ENCODE data around the gene FAM78A. TPM values are rescaled to one million over a fixed set of nuclear protein-coding genes. Genes with fewer than 3 reads are reported as not detected.

FAM78A gene
- total and polyA plus RNA-seq, 2 of the 8 experiments (the other 6 are each of a cell fraction or from before 2014, with no cell fraction given): 3.1 TPM

DNA sequence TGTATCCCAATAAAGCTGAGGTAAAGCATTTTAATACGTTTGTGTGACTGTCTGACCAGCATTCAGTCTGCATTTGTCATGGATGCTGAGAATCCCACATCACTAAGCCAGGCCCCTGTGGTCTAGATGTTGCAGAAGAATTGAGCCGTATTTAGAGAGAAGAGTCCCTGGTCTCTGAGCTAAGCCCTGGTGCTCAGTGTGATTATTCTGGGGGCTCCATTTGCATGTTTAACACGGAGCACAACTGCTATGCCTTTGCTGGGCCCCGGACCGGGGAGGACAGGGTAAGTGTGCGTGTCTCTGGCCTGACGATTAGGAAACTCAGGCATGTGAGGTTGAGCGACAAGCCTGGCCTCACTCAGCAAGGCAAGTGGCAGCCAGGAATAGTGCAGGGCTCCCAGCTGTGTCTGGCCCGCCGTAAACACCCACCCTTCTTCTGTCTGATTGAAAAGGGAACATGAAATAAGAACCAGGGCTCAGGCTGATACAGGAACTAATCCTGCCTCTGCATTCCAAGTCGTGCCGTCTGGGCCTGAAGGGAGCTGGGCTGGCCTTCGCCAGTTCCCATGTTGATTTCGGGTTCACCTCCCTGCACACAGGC, 22.3 kb downstream of the FAM78A start:
- Histone ChIP-seq H2BK5ac (ENCODE audit: low read depth, low read length) (no peak overlapping the region), H2BK15ac (ENCODE audit: low read length) (0 out of 2 replicates have a peak overlapping the region, but pooled peaks have one; percentile 61), H3K4ac (replicated peaks; ENCODE audit: insufficient read length, low read depth, low read length) (no peak overlapping the region), H4K8ac (ENCODE audit: extremely low read depth, insufficient read depth, low read length) (peak overlapping the region; percentile 22; the same call in 1 of the 2 replicates), H3K9ac (replicated peaks in 1 of 4; ENCODE audit: extremely low read depth in 1 of 4, low read depth in 3 of 4, low read length in 3 of 4) (no peak overlapping the region), H3K4me2 (ENCODE audit: insufficient read depth in 1 of 2, low read depth in 2 of 2, low read length in 2 of 2) (no peak overlapping the region), H3K56ac (replicated peaks; ENCODE audit: insufficient read length, low read depth, low read length) (no peak overlapping the region), H4K91ac (replicated peaks; ENCODE audit: insufficient read length, low read length) (no peak overlapping the region), H4K20me1 (replicated peaks in 1 of 2; ENCODE audit: control insufficient read depth in 1 of 2, insufficient read depth in 2 of 2, low read length in 2 of 2) (no peaks in the 10 kb centered on the region), H2BK12ac (ENCODE audit: low read depth, low read length) (peak overlapping the region; percentile 4; the same call in 1 of the 2 replicates), H2AK5ac (ENCODE audit: low read depth, low read length) (no peak overlapping the region), H2BK20ac (ENCODE audit: low read length) (no peak overlapping the region), H3K36me3 (ENCODE audit: control insufficient read depth in 2 of 4, insufficient read depth in 4 of 4, low read length in 3 of 4) (no peaks in the 10 kb centered on the region), H3K4me3 (ENCODE audit: extremely low read depth in 1 of 4, insufficient read depth in 2 of 4, low read depth in 3 of 4, low read length in 4 of 4) (no peak overlapping the region), H3K4me1 (replicated peaks in 1 of 4; ENCODE audit: control insufficient read depth in 3 of 4, insufficient read depth in 4 of 4, low read length in 3 of 4) (peaks cover 0 to 9% (median 1%) of the 10 kb centered on the region in 4 experiments; a peak in 1 of 7 replicates), H3K9me3 (ENCODE audit: insufficient read depth in 2 of 2, low read depth in 1 of 2, low read length in 1 of 2) (no peaks in the 10 kb centered on the region), H3K14ac (ENCODE audit: insufficient read length) (no peak overlapping the region), H3K79me1 (ENCODE audit: low read depth, low read length) (no peaks in the 10 kb centered on the region), H4K5ac (ENCODE audit: insufficient read length, low read depth, low read length) (no peak overlapping the region), H3K18ac (ENCODE audit: extremely low read depth, low read length) (no peak overlapping the region), H2AFZ (ENCODE audit: low read length) (peak overlapping the region; percentile 52; the same call in 1 of the 2 replicates), H3K23me2 (ENCODE audit: low read depth, low read length) (no peaks in the 10 kb centered on the region), H3K79me2 (ENCODE audit: control insufficient read depth in 1 of 2, insufficient read depth in 2 of 2, low read length in 2 of 2) (no peaks in the 10 kb centered on the region), H3K27me3 (replicated peaks in 1 of 4; ENCODE audit: control insufficient read depth in 3 of 4, extremely low read depth in 1 of 4, insufficient read depth in 3 of 4, low read length in 3 of 4) (no peaks in the 10 kb centered on the region), H3K23ac (ENCODE audit: insufficient read length) (no peak overlapping the region), H3K27ac (ENCODE audit: low read depth, low read length) (no peak overlapping the region), H2BK120ac (replicated peaks; ENCODE audit: low read depth, low read length) (no peak overlapping the region)
- DNase-seq (ENCODE audit: low read depth in 1 of 2, low spot score in 2 of 2) (no peak), FAIRE-seq (no peak)
- 84% methylated on average over 14 of the region's 14 CpGs; no CpG with 5 or more reads in 1 of the 2 experiments for WGBS, 2 experiments (ENCODE audit: extremely low coverage in 1 of 2, insufficient coverage in 1 of 2, insufficient read length in 1 of 2, insufficient replicate concordance in 2 of 2, low coverage in 1 of 2, low lambda C conversion rate in 2 of 2, missing lambda C conversion rate in 1 of 2)
- ChIA-PET POLR2A (ENCODE audit: partially characterized antibody) (interaction anchor here (0.9 kb wide), 1 partner anchor 39 kb away, joined by 3 read pairs; no protein-coding TSS in a partner anchor), CTCF (ENCODE audit: partially characterized antibody) (interaction anchor here (0.7 to 1.6 kb wide), 6 partner anchors 11 to 916 kb away, joined by 3 to 12 read pairs (median 4); no protein-coding TSS in a partner anchor)

Measured in H1 (cell line).